Keratinocyte (primary cell): ENCODE measurements around the gene NCKAP5. TPM values are rescaled to one million over a fixed set of nuclear protein-coding genes. Genes with fewer than 3 reads are reported as not detected.

ENCODE experiments used
- DNase-seq: peaks from one replicate; pipeline ENCODE4 v3.0.0-alpha.2; 2011; ENCODE audit warnings: low read depth, missing footprints, low spot score
- FAIRE-seq: peaks from 2 replicates; lab custom pipeline; 2011; peaks lifted over from hg19 to GRCh38; lab: Jason Lieb, UNC
- H2AFZ ChIP-seq: 2 replicates; pipeline ENCODE4 v1.6.0; 2012; ENCODE audit warnings: low read length, control low read depth, inconsistent platforms; ENCODE audit not compliant: control insufficient read depth
- H3K27ac ChIP-seq: 2 replicates; pipeline ENCODE4 v1.5.1; 2011; ENCODE audit warnings: low read length; ENCODE audit not compliant: control insufficient read depth, insufficient read depth
- H3K27me3 ChIP-seq: 3 replicates; pipeline ENCODE4 v1.6.0; 2011; ENCODE audit warnings: low read length; ENCODE audit not compliant: control insufficient read depth, insufficient read depth; ENCODE audit errors: extremely low read depth
- H3K36me3 ChIP-seq, 2 experiments: 2 replicates in 1 of 2; 3 replicates in 1 of 2; pipeline ENCODE4 v1.5.1; 2011; ENCODE audit warnings: low read length in 2 of 2, mild to moderate bottlenecking in 1 of 2; ENCODE audit not compliant: control insufficient read depth in 2 of 2, insufficient read depth in 2 of 2; ENCODE audit errors: extremely low read depth in 1 of 2
- H3K4me1 ChIP-seq: 3 replicates; pipeline ENCODE4 v1.5.1; 2011; ENCODE audit warnings: low read length; ENCODE audit not compliant: control insufficient read depth, insufficient read depth; ENCODE audit errors: extremely low read depth
- H3K4me2 ChIP-seq: 3 replicates; pipeline ENCODE4 v1.6.0; 2011; ENCODE audit warnings: low read depth, low read length; ENCODE audit not compliant: control insufficient read depth, insufficient read depth; ENCODE audit errors: extremely low read depth
- H3K4me3 ChIP-seq, 3 experiments: fragments of 200-600 bp in 1 of 3; sonication (generic) in 1 of 3; 2 replicates in 2 of 3; 3 replicates in 1 of 3; pipeline ENCODE4 v1.5.1; 2011 to 2016; ENCODE audit warnings: low read length in 3 of 3, mild to moderate bottlenecking in 3 of 3, control low read depth in 2 of 3, inconsistent platforms in 1 of 3, low read depth in 1 of 3, mixed read lengths in 1 of 3, mixed run types in 1 of 3, moderate library complexity in 1 of 3; ENCODE audit not compliant: control insufficient read depth in 2 of 3, insufficient read depth in 2 of 3; ENCODE audit errors: extremely low read depth in 1 of 3
- H3K79me2 ChIP-seq: 2 replicates; pipeline ENCODE4 v1.6.0; 2012; ENCODE audit warnings: low read length; ENCODE audit not compliant: control insufficient read depth, insufficient read depth
- H3K9ac ChIP-seq: 3 replicates; pipeline ENCODE4 v1.6.0; 2011; ENCODE audit warnings: low read length; ENCODE audit not compliant: control insufficient read depth, insufficient read depth; ENCODE audit errors: extremely low read depth
- H3K9me1 ChIP-seq: 3 replicates; pipeline ENCODE4 v1.6.0; 2011; ENCODE audit warnings: low read length; ENCODE audit not compliant: control insufficient read depth, insufficient read depth; ENCODE audit errors: extremely low read depth
- H3K9me3 ChIP-seq: 2 replicates; pipeline ENCODE4 v1.5.1; 2012; ENCODE audit warnings: low read depth, low read length; ENCODE audit not compliant: control insufficient read depth
- H4K20me1 ChIP-seq: 3 replicates; pipeline ENCODE4 v1.6.0; 2011; ENCODE audit warnings: low read length; ENCODE audit not compliant: control insufficient read depth, insufficient read depth; ENCODE audit errors: extremely low read depth
- EZH2 ChIP-seq: IDR thresholded peaks from one replicate; pipeline ENCODE4 v1.6.1; 2012; ENCODE audit warnings: inconsistent platforms, mild to moderate bottlenecking, low read length, moderate library complexity
- dilution Hi-C: fragments of 300-500 bp; cut with MboI; formaldehyde crosslinking; loops from one replicate; pipeline ENCODE4 v1.7.0; 2020; ENCODE audit warnings: low sequenced_read_pairs; ENCODE audit not compliant: extremely low pct_ligation_motif_present
- polyA plus RNA-seq, 5 experiments: library from polyadenylated mRNA; depleted of rRNA in 3 of 5; stranded (reverse) in 3 of 5; stranded (forward) in 1 of 5; unstranded in 1 of 5; fragments of >200 nt; gene quantifications; 1 replicate in 1 of 5; 2 replicates in 3 of 5; 3 replicates in 1 of 5; pipeline versions ENCODE4 v1.2.1 to v1.2.3, GENCODE V29; 2011 to 2012; ENCODE audit warnings: missing spikeins in 2 of 5, low read depth in 1 of 5, low replicate concordance in 1 of 5
- TF ChIP-seq, protein P1 (sequence below), 3 experiments: IDR thresholded peaks in 1 of 3; conservative IDR thresholded peaks in 1 of 3; optimal IDR thresholded peaks in 1 of 3; 2 replicates in 2 of 3; 3 replicates in 1 of 3; pipeline versions ENCODE3 to v1.5.1; 2011; ENCODE audit warnings: low read length in 3 of 3, mild to moderate bottlenecking in 3 of 3, moderate library complexity in 2 of 3, control low read depth in 1 of 3, inconsistent platforms in 1 of 3; ENCODE audit not compliant: insufficient read depth in 2 of 3; ENCODE audit errors: extremely low read depth in 1 of 3

Gene NCKAP5
- polyA plus RNA-seq, 1 donor (not counting 4 experiments of a cell fraction or from before 2014, with no cell fraction given) = 3.6 TPM

DNA sequence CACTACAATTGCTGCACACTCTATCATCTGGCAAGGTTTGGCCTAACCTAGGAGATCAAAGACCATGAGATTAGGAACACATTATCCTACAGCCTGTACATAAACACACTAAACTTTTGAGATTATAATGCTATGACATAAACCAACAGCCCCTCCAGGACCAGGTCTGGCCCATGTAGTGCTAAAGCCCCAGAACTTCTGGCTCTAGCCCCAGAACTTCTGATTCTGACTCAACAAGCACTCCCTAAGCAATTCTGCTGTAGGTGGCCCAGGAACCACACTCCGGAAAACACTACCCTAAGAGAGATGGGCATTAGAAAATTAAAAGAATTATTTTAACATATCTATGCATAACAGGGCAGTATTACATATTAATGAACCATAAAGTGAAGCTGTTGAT, 528.7 kb downstream of the NCKAP5 start:
- Histone ChIP-seq H3K79me2 (no peaks in the 10 kb centered on the region), H4K20me1 (no peaks in the 10 kb centered on the region), H3K4me2 (no peak overlapping the region), H3K4me3 (no peak overlapping the region), H3K9ac (no peak overlapping the region), H3K9me1 (no peaks in the 10 kb centered on the region), H3K27me3 (no peaks in the 10 kb centered on the region), H3K27ac (no peak overlapping the region), H2AFZ (no peak overlapping the region), H3K9me3 (no peaks in the 10 kb centered on the region), H3K36me3 (no peaks in the 10 kb centered on the region), H3K4me1 (peaks cover 1% of the 10 kb centered on the region)
- FAIRE-seq = no peak
- no peak for DNase-seq
- dilution Hi-C loops = no loop called here
- TF ChIP-seq EZH2 = no peak
- TF ChIP-seq, protein P1, sequence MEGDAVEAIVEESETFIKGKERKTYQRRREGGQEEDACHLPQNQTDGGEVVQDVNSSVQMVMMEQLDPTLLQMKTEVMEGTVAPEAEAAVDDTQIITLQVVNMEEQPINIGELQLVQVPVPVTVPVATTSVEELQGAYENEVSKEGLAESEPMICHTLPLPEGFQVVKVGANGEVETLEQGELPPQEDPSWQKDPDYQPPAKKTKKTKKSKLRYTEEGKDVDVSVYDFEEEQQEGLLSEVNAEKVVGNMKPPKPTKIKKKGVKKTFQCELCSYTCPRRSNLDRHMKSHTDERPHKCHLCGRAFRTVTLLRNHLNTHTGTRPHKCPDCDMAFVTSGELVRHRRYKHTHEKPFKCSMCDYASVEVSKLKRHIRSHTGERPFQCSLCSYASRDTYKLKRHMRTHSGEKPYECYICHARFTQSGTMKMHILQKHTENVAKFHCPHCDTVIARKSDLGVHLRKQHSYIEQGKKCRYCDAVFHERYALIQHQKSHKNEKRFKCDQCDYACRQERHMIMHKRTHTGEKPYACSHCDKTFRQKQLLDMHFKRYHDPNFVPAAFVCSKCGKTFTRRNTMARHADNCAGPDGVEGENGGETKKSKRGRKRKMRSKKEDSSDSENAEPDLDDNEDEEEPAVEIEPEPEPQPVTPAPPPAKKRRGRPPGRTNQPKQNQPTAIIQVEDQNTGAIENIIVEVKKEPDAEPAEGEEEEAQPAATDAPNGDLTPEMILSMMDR (optimal IDR thresholded peaks at IDR 0.05 in 1 of 3, IDR thresholded peaks at IDR 0.05 in 1 of 3, conservative IDR thresholded peaks at IDR 0.05 in 1 of 3; ENCODE audit: extremely low read depth in 1 of 3, insufficient read depth in 2 of 3, low read length in 3 of 3) = no peak

DNA sequence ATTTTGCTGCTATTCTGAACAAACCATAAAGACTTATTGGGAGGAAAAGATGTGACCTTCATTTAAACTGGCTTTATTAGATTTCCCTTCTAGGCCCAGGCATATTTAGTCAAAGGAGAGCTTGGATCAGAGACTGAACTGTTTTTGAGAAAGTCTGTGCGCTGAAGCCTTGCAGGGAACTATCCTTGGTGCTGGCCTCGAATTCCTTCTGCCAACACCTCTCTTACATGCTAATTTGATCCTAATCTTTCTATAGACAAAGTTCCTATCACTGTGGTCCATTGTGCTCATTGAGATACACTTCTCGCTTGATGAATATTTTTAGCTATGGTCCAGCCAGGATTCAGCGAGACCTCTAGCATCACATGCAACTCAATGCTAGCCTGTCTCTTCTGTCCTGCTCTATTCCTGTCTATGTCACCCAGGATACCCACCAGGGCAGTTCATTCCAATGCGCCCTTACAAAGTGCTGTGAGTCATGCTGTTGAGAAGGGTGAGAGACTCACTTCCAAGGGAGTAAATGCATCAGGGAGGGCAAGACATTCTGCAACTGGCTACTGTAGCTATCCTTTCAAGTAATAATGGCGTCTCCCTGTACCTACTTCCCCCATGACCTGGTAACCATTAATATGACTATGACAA, 541.6 kb downstream of the NCKAP5 start:
- Histone ChIP-seq H3K4me2 (no peak overlapping the region), H3K4me1 (no peaks in the 10 kb centered on the region), H3K36me3 (no peaks in the 10 kb centered on the region), H3K27ac (no peak overlapping the region), H4K20me1 (no peaks in the 10 kb centered on the region), H3K79me2 (no peaks in the 10 kb centered on the region), H3K27me3 (no peaks in the 10 kb centered on the region), H3K4me3 (no peak overlapping the region), H3K9ac (no peak overlapping the region), H3K9me1 (no peaks in the 10 kb centered on the region), H2AFZ (no peak overlapping the region), H3K9me3 (no peaks in the 10 kb centered on the region)
- no peak for TF ChIP-seq EZH2
- TF ChIP-seq, protein P1 (optimal IDR thresholded peaks at IDR 0.05 in 1 of 3, IDR thresholded peaks at IDR 0.05 in 1 of 3, conservative IDR thresholded peaks at IDR 0.05 in 1 of 3; ENCODE audit: extremely low read depth in 1 of 3, insufficient read depth in 2 of 3, low read length in 3 of 3) = no peak
- DNase-seq (no peak), FAIRE-seq (peak; percentile 23)
- dilution Hi-C loops = no loop called here
